Upper lobe of left lung (tissue), 4 donors: ENCODE data around the gene FOXD2.

ENCODE experiments used
- CTCF ChIP-seq, 6 experiments: fragments of 450-650 bp in 4 of 6; fragments of 200-600 bp in 2 of 6; sonication (generic) in 2 of 6; IDR thresholded peaks; one replicate each; pipeline ENCODE4 v1.5.1; 2016 to 2019; ENCODE audit warnings: antibody characterized with exemption in 6 of 6
- EP300 ChIP-seq, 4 donors: sonication (generic); formaldehyde crosslinking; IDR thresholded peaks; one replicate each; pipeline ENCODE4 v1.5.1; 2017; ENCODE audit warnings: antibody characterized with exemption in 4 of 4, control low read depth in 2 of 4
- POLR2A ChIP-seq, 4 donors: fragments of 450-650 bp; IDR thresholded peaks; one replicate each; pipeline ENCODE4 v1.5.1; 2016 to 2017; ENCODE audit warnings: antibody characterized with exemption in 4 of 4, mild to moderate bottlenecking in 2 of 4
- POLR2AphosphoS5 ChIP-seq, 2 donors: sonication (generic); formaldehyde crosslinking; IDR thresholded peaks; one replicate each; pipeline ENCODE4 v1.5.1; 2017; ENCODE audit warnings: antibody characterized with exemption in 2 of 2

DNA sequence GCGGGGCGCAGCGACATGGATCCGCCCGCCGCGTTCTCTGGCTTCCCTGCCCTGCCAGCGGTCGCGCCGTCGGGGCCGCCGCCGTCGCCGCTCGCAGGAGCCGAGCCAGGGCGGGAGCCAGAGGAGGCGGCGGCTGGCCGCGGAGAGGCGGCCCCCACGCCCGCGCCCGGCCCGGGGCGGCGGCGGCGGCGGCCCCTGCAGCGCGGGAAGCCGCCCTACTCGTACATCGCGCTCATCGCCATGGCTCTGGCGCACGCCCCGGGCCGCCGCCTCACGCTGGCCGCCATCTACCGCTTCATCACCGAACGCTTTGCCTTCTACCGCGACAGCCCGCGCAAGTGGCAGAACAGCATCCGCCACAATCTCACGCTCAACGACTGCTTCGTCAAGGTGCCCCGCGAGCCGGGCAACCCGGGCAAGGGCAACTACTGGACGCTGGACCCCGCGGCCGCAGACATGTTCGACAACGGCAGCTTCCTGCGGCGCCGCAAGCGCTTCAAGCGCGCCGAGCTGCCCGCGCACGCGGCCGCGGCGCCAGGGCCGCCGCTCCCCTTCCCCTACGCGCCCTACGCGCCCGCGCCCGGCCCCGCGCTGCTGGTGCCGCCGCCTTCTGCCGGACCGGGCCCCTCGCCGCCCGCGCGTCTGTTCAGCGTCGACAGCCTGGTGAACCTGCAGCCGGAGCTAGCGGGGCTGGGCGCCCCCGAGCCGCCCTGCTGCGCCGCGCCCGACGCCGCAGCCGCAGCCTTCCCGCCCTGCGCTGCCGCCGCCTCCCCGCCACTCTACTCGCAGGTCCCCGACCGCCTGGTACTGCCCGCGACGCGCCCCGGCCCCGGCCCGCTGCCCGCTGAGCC, 21.3 kb upstream of the FOXD2 start:
- TF ChIP-seq EP300 (IDR thresholded peaks at IDR 0.05) (no peak), POLR2A (IDR thresholded peaks at IDR 0.05) (no peak), CTCF (IDR thresholded peaks at IDR 0.05) (no peak), POLR2AphosphoS5 (IDR thresholded peaks at IDR 0.05) (no peak)
